Naive thymus-derived CD4-positive, alpha-beta T cell (primary cell): ENCODE results near the gene PRDM16. TPM values are rescaled to one million over a fixed set of nuclear protein-coding genes. Genes with fewer than 3 reads are reported as not detected.
A peak's percentile ranks its signal among the peaks of the same experiment; 100 is the strongest.

Experiments
- ATAC-seq: fragments of 150-1000 bp; cut with Tn5 transposase; 2 replicates; pipeline ENCODE4 v1.10.0; 2021; ENCODE audit warnings: mild to moderate bottlenecking, moderate library complexity
- CTCF ChIA-PET: fragments of 350-600 bp; sonication (Branson Sonifier 250); formaldehyde crosslinking; loops from one replicate; lab custom pipeline; 2021; ENCODE audit warnings: antibody characterized with exemption; lab: Charles Lee
- POLR2A ChIA-PET: fragments of 350-600 bp; sonication (Branson Sonifier 250); formaldehyde crosslinking; loops from one replicate; lab custom pipeline; 2021; ENCODE audit warnings: antibody characterized with exemption, inconsistent platforms; lab: Charles Lee
- DNase-seq, 9 donors: peaks; one replicate each; pipeline versions ENCODE4 v3.0.0 to v3.0.0-alpha.2; 2020 to 2022; ENCODE audit warnings: mixed read lengths in 1 of 9
- H3K27ac ChIP-seq: one replicate; pipeline ENCODE4 v1.7.0; 2013; ENCODE audit warnings: mild to moderate bottlenecking, low read depth, low read length, moderate library complexity
- H3K27me3 ChIP-seq, 2 donors: one replicate each; pipeline ENCODE4 v1.7.0; 2013; ENCODE audit warnings: low read length in 2 of 2, mild to moderate bottlenecking in 2 of 2, moderate library complexity in 2 of 2; ENCODE audit not compliant: control insufficient read depth in 2 of 2, insufficient read depth in 2 of 2
- H3K36me3 ChIP-seq, 3 experiments: 1 replicate in 2 of 3; 2 replicates in 1 of 3; pipeline ENCODE4 v1.7.0; 2013; ENCODE audit warnings: low read length in 3 of 3, mild to moderate bottlenecking in 3 of 3, moderate library complexity in 1 of 3; ENCODE audit not compliant: insufficient read depth in 3 of 3, control insufficient read depth in 2 of 3
- H3K4me1 ChIP-seq, 2 donors: one replicate each; pipeline ENCODE4 v1.7.0; 2013; ENCODE audit warnings: low read length in 2 of 2, mild to moderate bottlenecking in 2 of 2, moderate library complexity in 1 of 2; ENCODE audit not compliant: control insufficient read depth in 2 of 2, insufficient read depth in 2 of 2
- H3K4me3 ChIP-seq: 2 replicates; pipeline ENCODE4 v1.7.0; 2013; ENCODE audit warnings: mild to moderate bottlenecking, low read length
- H3K9me3 ChIP-seq, 3 experiments: 1 replicate in 2 of 3; 2 replicates in 1 of 3; pipeline ENCODE4 v1.7.0; 2013; ENCODE audit warnings: low read length in 3 of 3; ENCODE audit not compliant: control insufficient read depth in 2 of 3
- H3K27ac Mint-ChIP-seq, 9 donors: one replicate each; pipeline ENCODE4 v1.8.0; 2020 to 2022; ENCODE audit warnings: mixed read lengths in 9 of 9, mild to moderate bottlenecking in 8 of 9, moderate library complexity in 5 of 9, inconsistent platforms in 2 of 9
- H3K27me3 Mint-ChIP-seq, 5 donors: one replicate each; pipeline ENCODE4 v1.8.0; 2021 to 2022; ENCODE audit warnings: mixed read lengths in 5 of 5, mild to moderate bottlenecking in 1 of 5
- H3K36me3 Mint-ChIP-seq, 5 donors: one replicate each; pipeline ENCODE4 v1.8.0; 2020 to 2022; ENCODE audit warnings: mixed read lengths in 5 of 5, mild to moderate bottlenecking in 3 of 5, inconsistent platforms in 1 of 5
- H3K4me1 Mint-ChIP-seq, 7 donors: one replicate each; pipeline ENCODE4 v1.8.0; 2020 to 2022; ENCODE audit warnings: mixed read lengths in 7 of 7, mild to moderate bottlenecking in 3 of 7, inconsistent platforms in 1 of 7
- H3K4me3 Mint-ChIP-seq, 10 donors: one replicate each; pipeline ENCODE4 v1.8.0; 2020 to 2022; ENCODE audit warnings: mild to moderate bottlenecking in 10 of 10, mixed read lengths in 10 of 10, moderate library complexity in 6 of 10, inconsistent platforms in 2 of 10
- H3K9me3 Mint-ChIP-seq, 11 donors: one replicate each; pipeline ENCODE4 v1.8.0; 2020 to 2022; ENCODE audit warnings: mixed read lengths in 11 of 11, mild to moderate bottlenecking in 4 of 11, inconsistent platforms in 1 of 11, moderate library complexity in 1 of 11
- intact Hi-C, 2 donors: fragments of 100-400 bp; cut with micrococcal nuclease; formaldehyde crosslinking; loops; one replicate each; pipeline ENCODE4 v1.15.1; 2023
- polyA plus RNA-seq, 2 donors: library from polyadenylated mRNA; unstranded; fragments of 300-500 nt; fragmentation: Illumina TruSeq; gene quantifications; one replicate each; pipeline ENCODE4 v1.2.3, GENCODE V29; 2021
- total RNA-seq, 6 experiments: library from RNA in 5 of 6; stranded (reverse) in 5 of 6; gene quantifications; 1 replicate in 5 of 6; 2 replicates in 1 of 6; pipeline ENCODE4 v1.2.3 and lab custom pipeline; 2021 to 2026

The PRDM16 gene
- total and polyA plus RNA-seq, 7 experiments from 2014 or later, result 0.05 to 0.61 (median 0.36) TPM; not detected in 2

- DNase-seq, result no peak
- peak overlapping the region in 1 of 9 donors; percentile 59 for H3K27ac Mint-ChIP-seq
- no peak overlapping the region for H3K27ac ChIP-seq
- ChIA-PET POLR2A (no interaction called here), CTCF (interaction anchor here (0.8 kb wide), 1 partner anchor 307 kb away, joined by 3 read pairs; no protein-coding TSS in a partner anchor)
- peaks cover 0 to 18% (median 10%) of the 10 kb centered on the region in 3 experiments for H3K9me3 ChIP-seq
- peaks cover 3 to 22% (median 17%) of the 10 kb centered on the region in 7 donors for H3K4me1 Mint-ChIP-seq
- no peak for ATAC-seq
- H3K4me1 ChIP-seq, result peaks cover 0 to 5% of the 10 kb centered on the region in 2 donors
- no peaks in the 10 kb centered on the region for H3K27me3 ChIP-seq
- no peak overlapping the region for H3K4me3 Mint-ChIP-seq
- intact Hi-C loops, result no loop called here
- H3K9me3 Mint-ChIP-seq, result peaks cover 0 to 16% (median 7%) of the 10 kb centered on the region in 11 donors
- peaks cover 0 to 16% (median 4%) of the 10 kb centered on the region in 5 donors for H3K27me3 Mint-ChIP-seq
- H3K36me3 Mint-ChIP-seq, result no peaks in the 10 kb centered on the region
- H3K36me3 ChIP-seq, result no peaks in the 10 kb centered on the region
- no peak overlapping the region for H3K4me3 ChIP-seq
These were observed 251.5 kb downstream of the PRDM16 start for GRCh38 chr1:3320246-3321152.

- Histone ChIP-seq H3K27ac (no peak overlapping the region), H3K36me3 (no peaks in the 10 kb centered on the region), H3K9me3 (peaks cover 0 to 9% (median 5%) of the 10 kb centered on the region in 3 experiments), H3K4me1 (peaks cover 0 to 5% of the 10 kb centered on the region in 2 donors), H3K27me3 (no peaks in the 10 kb centered on the region), H3K4me3 (no peak overlapping the region)
- CTCF ChIA-PET, result no interaction called here
- Mint-ChIP-seq H3K36me3 (no peaks in the 10 kb centered on the region), H3K4me1 (peaks cover 0 to 15% (median 8%) of the 10 kb centered on the region in 7 donors), H3K27me3 (peaks cover 0 to 16% (median 13%) of the 10 kb centered on the region in 5 donors), H3K4me3 (no peak overlapping the region), H3K9me3 (peaks cover 0 to 8% (median 2%) of the 10 kb centered on the region in 11 donors), H3K27ac (no peak overlapping the region)
- POLR2A ChIA-PET, result no interaction called here
- ATAC-seq (no peak), DNase-seq (no peak)
- intact Hi-C loops, result no loop called here
These were observed 252.8 kb downstream of the PRDM16 start for GRCh38 chr1:3321559-3322449.

- intact Hi-C loops, result no loop called here
- no peaks in the 10 kb centered on the region for H3K27me3 ChIP-seq
- H3K9me3 ChIP-seq, result peaks cover 0 to 1% (median 0%) of the 10 kb centered on the region in 3 experiments
- H3K4me3 ChIP-seq, result no peak overlapping the region
- Mint-ChIP-seq H3K4me1 (peaks cover 0 to 13% (median 6%) of the 10 kb centered on the region in 7 donors), H3K27me3 (peaks cover 0 to 16% (median 13%) of the 10 kb centered on the region in 5 donors), H3K27ac (no peak overlapping the region), H3K36me3 (no peaks in the 10 kb centered on the region), H3K4me3 (no peak overlapping the region), H3K9me3 (peaks cover 0 to 6% (median 2%) of the 10 kb centered on the region in 11 donors)
- ChIA-PET POLR2A (no interaction called here), CTCF (no interaction called here)
- DNase-seq (no peak), ATAC-seq (no peak)
- H3K27ac ChIP-seq, result no peak overlapping the region
- H3K36me3 ChIP-seq, result no peaks in the 10 kb centered on the region
- H3K4me1 ChIP-seq, result peaks cover 0 to under 1% of the 10 kb centered on the region in 2 donors
These were observed 253.5 kb downstream of the PRDM16 start for GRCh38 chr1:3322450-3323020.

GRCh38 chr1:3323021-3323795 is 254.2 kb downstream of the PRDM16 start:
- H3K4me1 Mint-ChIP-seq, result peaks cover 0 to 11% (median 5%) of the 10 kb centered on the region in 7 donors

GRCh38 chr1:3323796-3324703 is 255.0 kb downstream of the PRDM16 start:
- H3K27me3 ChIP-seq, result no peaks in the 10 kb centered on the region
- CTCF ChIA-PET, result no interaction called here
- no peak overlapping the region for H3K27ac ChIP-seq
- POLR2A ChIA-PET, result no interaction called here
- DNase-seq (no peak), ATAC-seq (no peak)
- Mint-ChIP-seq H3K36me3 (no peaks in the 10 kb centered on the region), H3K9me3 (no peaks in the 10 kb centered on the region), H3K27me3 (peaks cover 0 to 22% (median 13%) of the 10 kb centered on the region in 5 donors), H3K27ac (no peak overlapping the region), H3K4me1 (peaks cover 0 to 5% (median under 1%) of the 10 kb centered on the region in 7 donors), H3K4me3 (no peak overlapping the region)
- H3K4me3 ChIP-seq, result no peak overlapping the region
- no peaks in the 10 kb centered on the region for H3K4me1 ChIP-seq
- intact Hi-C loops, result no loop called here
- no peaks in the 10 kb centered on the region for H3K36me3 ChIP-seq
- no peaks in the 10 kb centered on the region for H3K9me3 ChIP-seq

More at GRCh38 chr1:3323021-3323795, 254.2 kb downstream of the PRDM16 start:
- no peak overlapping the region for H3K4me3 ChIP-seq
- Mint-ChIP-seq H3K9me3 (peaks cover 0 to 5% (median under 1%) of the 10 kb centered on the region in 11 donors), H3K27me3 (peaks cover 0 to 19% (median 13%) of the 10 kb centered on the region in 5 donors), H3K36me3 (no peaks in the 10 kb centered on the region), H3K27ac (no peak overlapping the region), H3K4me3 (no peak overlapping the region)
- H3K9me3 ChIP-seq, result no peaks in the 10 kb centered on the region
- H3K4me1 ChIP-seq, result no peaks in the 10 kb centered on the region
- DNase-seq, result no peak
- H3K36me3 ChIP-seq, result no peaks in the 10 kb centered on the region
- POLR2A ChIA-PET, result no interaction called here
- CTCF ChIA-PET, result no interaction called here
- H3K27ac ChIP-seq, result no peak overlapping the region
- no peak for ATAC-seq
- no peaks in the 10 kb centered on the region for H3K27me3 ChIP-seq
- intact Hi-C loops, result no loop called here
